Keratinocyte (primary cell): ENCODE results near the gene DGCR8. TPM values are rescaled to one million over a fixed set of nuclear protein-coding genes. Genes with fewer than 3 reads are reported as not detected.

Source experiments
- DNase-seq: peaks from one replicate; pipeline ENCODE4 v3.0.0-alpha.2; 2011; ENCODE audit warnings: low read depth, missing footprints, low spot score
- FAIRE-seq: peaks from 2 replicates; lab custom pipeline; 2011; peaks lifted over from hg19 to GRCh38; lab: Jason Lieb, UNC
- H2AFZ ChIP-seq: 2 replicates; pipeline ENCODE4 v1.6.0; 2012; ENCODE audit warnings: low read length, control low read depth, inconsistent platforms; ENCODE audit not compliant: control insufficient read depth
- H3K27ac ChIP-seq: 2 replicates; pipeline ENCODE4 v1.5.1; 2011; ENCODE audit warnings: low read length; ENCODE audit not compliant: control insufficient read depth, insufficient read depth
- H3K27me3 ChIP-seq: 3 replicates; pipeline ENCODE4 v1.6.0; 2011; ENCODE audit warnings: low read length; ENCODE audit not compliant: control insufficient read depth, insufficient read depth; ENCODE audit errors: extremely low read depth
- H3K36me3 ChIP-seq, 2 experiments: 2 replicates in 1 of 2; 3 replicates in 1 of 2; pipeline ENCODE4 v1.5.1; 2011; ENCODE audit warnings: low read length in 2 of 2, mild to moderate bottlenecking in 1 of 2; ENCODE audit not compliant: control insufficient read depth in 2 of 2, insufficient read depth in 2 of 2; ENCODE audit errors: extremely low read depth in 1 of 2
- H3K4me1 ChIP-seq: 3 replicates; pipeline ENCODE4 v1.5.1; 2011; ENCODE audit warnings: low read length; ENCODE audit not compliant: control insufficient read depth, insufficient read depth; ENCODE audit errors: extremely low read depth
- H3K4me2 ChIP-seq: 3 replicates; pipeline ENCODE4 v1.6.0; 2011; ENCODE audit warnings: low read depth, low read length; ENCODE audit not compliant: control insufficient read depth, insufficient read depth; ENCODE audit errors: extremely low read depth
- H3K4me3 ChIP-seq, 3 experiments: fragments of 200-600 bp in 1 of 3; sonication (generic) in 1 of 3; 2 replicates in 2 of 3; 3 replicates in 1 of 3; pipeline ENCODE4 v1.5.1; 2011 to 2016; ENCODE audit warnings: low read length in 3 of 3, mild to moderate bottlenecking in 3 of 3, control low read depth in 2 of 3, inconsistent platforms in 1 of 3, low read depth in 1 of 3, mixed read lengths in 1 of 3, mixed run types in 1 of 3, moderate library complexity in 1 of 3; ENCODE audit not compliant: control insufficient read depth in 2 of 3, insufficient read depth in 2 of 3; ENCODE audit errors: extremely low read depth in 1 of 3
- H3K79me2 ChIP-seq: 2 replicates; pipeline ENCODE4 v1.6.0; 2012; ENCODE audit warnings: low read length; ENCODE audit not compliant: control insufficient read depth, insufficient read depth
- H3K9ac ChIP-seq: 3 replicates; pipeline ENCODE4 v1.6.0; 2011; ENCODE audit warnings: low read length; ENCODE audit not compliant: control insufficient read depth, insufficient read depth; ENCODE audit errors: extremely low read depth
- H3K9me1 ChIP-seq: 3 replicates; pipeline ENCODE4 v1.6.0; 2011; ENCODE audit warnings: low read length; ENCODE audit not compliant: control insufficient read depth, insufficient read depth; ENCODE audit errors: extremely low read depth
- H3K9me3 ChIP-seq: 2 replicates; pipeline ENCODE4 v1.5.1; 2012; ENCODE audit warnings: low read depth, low read length; ENCODE audit not compliant: control insufficient read depth
- H4K20me1 ChIP-seq: 3 replicates; pipeline ENCODE4 v1.6.0; 2011; ENCODE audit warnings: low read length; ENCODE audit not compliant: control insufficient read depth, insufficient read depth; ENCODE audit errors: extremely low read depth
- EZH2 ChIP-seq: IDR thresholded peaks from one replicate; pipeline ENCODE4 v1.6.1; 2012; ENCODE audit warnings: inconsistent platforms, mild to moderate bottlenecking, low read length, moderate library complexity
- dilution Hi-C: fragments of 300-500 bp; cut with MboI; formaldehyde crosslinking; loops from one replicate; pipeline ENCODE4 v1.7.0; 2020; ENCODE audit warnings: low sequenced_read_pairs; ENCODE audit not compliant: extremely low pct_ligation_motif_present
- polyA plus RNA-seq, 5 experiments: library from polyadenylated mRNA; depleted of rRNA in 3 of 5; stranded (reverse) in 3 of 5; stranded (forward) in 1 of 5; unstranded in 1 of 5; fragments of >200 nt; gene quantifications; 1 replicate in 1 of 5; 2 replicates in 3 of 5; 3 replicates in 1 of 5; pipeline versions ENCODE4 v1.2.1 to v1.2.3, GENCODE V29; 2011 to 2012; ENCODE audit warnings: missing spikeins in 2 of 5, low read depth in 1 of 5, low replicate concordance in 1 of 5
- TF ChIP-seq, protein P1 (sequence below), 3 experiments: IDR thresholded peaks in 1 of 3; conservative IDR thresholded peaks in 1 of 3; optimal IDR thresholded peaks in 1 of 3; 2 replicates in 2 of 3; 3 replicates in 1 of 3; pipeline versions ENCODE3 to v1.5.1; 2011; ENCODE audit warnings: low read length in 3 of 3, mild to moderate bottlenecking in 3 of 3, moderate library complexity in 2 of 3, control low read depth in 1 of 3, inconsistent platforms in 1 of 3; ENCODE audit not compliant: insufficient read depth in 2 of 3; ENCODE audit errors: extremely low read depth in 1 of 3

The DGCR8 gene
- polyA plus RNA-seq, 1 donor (not counting 4 experiments of a cell fraction or from before 2014, with no cell fraction given): 17.2 TPM

GRCh38 chr22:20087319-20088262 lies 7.5 kb downstream of the DGCR8 start:
- Histone ChIP-seq H2AFZ (no peak overlapping the region), H3K27ac (no peak overlapping the region), H3K4me1 (peaks cover 8% of the 10 kb centered on the region), H3K9ac (no peak overlapping the region), H3K4me3 (no peak overlapping the region), H3K4me2 (no peak overlapping the region), H3K9me3 (no peaks in the 10 kb centered on the region), H3K79me2 (peaks cover 51% of the 10 kb centered on the region), H4K20me1 (peaks cover 16% of the 10 kb centered on the region), H3K9me1 (peaks cover 5% of the 10 kb centered on the region), H3K27me3 (no peaks in the 10 kb centered on the region), H3K36me3 (peaks cover 48 to 69% of the 10 kb centered on the region in 2 experiments)
- TF ChIP-seq, protein P1, sequence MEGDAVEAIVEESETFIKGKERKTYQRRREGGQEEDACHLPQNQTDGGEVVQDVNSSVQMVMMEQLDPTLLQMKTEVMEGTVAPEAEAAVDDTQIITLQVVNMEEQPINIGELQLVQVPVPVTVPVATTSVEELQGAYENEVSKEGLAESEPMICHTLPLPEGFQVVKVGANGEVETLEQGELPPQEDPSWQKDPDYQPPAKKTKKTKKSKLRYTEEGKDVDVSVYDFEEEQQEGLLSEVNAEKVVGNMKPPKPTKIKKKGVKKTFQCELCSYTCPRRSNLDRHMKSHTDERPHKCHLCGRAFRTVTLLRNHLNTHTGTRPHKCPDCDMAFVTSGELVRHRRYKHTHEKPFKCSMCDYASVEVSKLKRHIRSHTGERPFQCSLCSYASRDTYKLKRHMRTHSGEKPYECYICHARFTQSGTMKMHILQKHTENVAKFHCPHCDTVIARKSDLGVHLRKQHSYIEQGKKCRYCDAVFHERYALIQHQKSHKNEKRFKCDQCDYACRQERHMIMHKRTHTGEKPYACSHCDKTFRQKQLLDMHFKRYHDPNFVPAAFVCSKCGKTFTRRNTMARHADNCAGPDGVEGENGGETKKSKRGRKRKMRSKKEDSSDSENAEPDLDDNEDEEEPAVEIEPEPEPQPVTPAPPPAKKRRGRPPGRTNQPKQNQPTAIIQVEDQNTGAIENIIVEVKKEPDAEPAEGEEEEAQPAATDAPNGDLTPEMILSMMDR (optimal IDR thresholded peaks at IDR 0.05 in 1 of 3, IDR thresholded peaks at IDR 0.05 in 1 of 3, conservative IDR thresholded peaks at IDR 0.05 in 1 of 3; ENCODE audit: extremely low read depth in 1 of 3, insufficient read depth in 2 of 3, low read length in 3 of 3): no peak
- TF ChIP-seq EZH2: no peak
- no peak for DNase-seq
- dilution Hi-C loops: no loop called here
- no peak for FAIRE-seq

DNA sequence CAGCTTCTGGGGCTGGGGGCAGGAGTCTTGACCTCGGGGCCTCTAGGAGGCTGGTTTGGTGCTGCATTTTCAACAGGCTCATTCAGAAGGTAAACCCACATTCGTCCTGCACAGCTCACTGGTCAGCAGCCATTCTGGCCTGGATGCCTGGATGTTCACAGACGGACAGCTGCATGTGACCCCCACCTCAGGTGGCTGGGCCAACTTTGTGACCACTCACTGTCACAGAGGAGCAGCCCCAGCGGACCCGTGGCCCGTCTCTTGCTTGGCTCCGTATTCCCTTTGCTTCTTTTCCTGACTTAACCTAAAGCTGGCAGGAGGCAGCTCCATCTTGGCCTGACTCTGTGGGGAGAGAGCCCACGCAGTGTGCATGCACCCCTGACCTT lies 8.2 kb downstream of the DGCR8 start:
- dilution Hi-C loops: no loop called here

More for the DNA sequence above, 8.2 kb downstream of the DGCR8 start:
- Histone ChIP-seq H4K20me1 (peaks cover 13% of the 10 kb centered on the region), H3K4me2 (no peak overlapping the region), H3K9me3 (no peaks in the 10 kb centered on the region), H3K79me2 (peaks cover 45% of the 10 kb centered on the region), H3K27ac (no peak overlapping the region), H3K9ac (no peak overlapping the region), H3K4me3 (no peak overlapping the region), H3K4me1 (peaks cover 2% of the 10 kb centered on the region), H3K36me3 (peaks cover 48 to 65% of the 10 kb centered on the region in 2 experiments), H3K9me1 (no peaks in the 10 kb centered on the region), H2AFZ (no peak overlapping the region), H3K27me3 (no peaks in the 10 kb centered on the region)
- no peak for FAIRE-seq
- DNase-seq: no peak
- TF ChIP-seq, protein P1 (optimal IDR thresholded peaks at IDR 0.05 in 1 of 3, IDR thresholded peaks at IDR 0.05 in 1 of 3, conservative IDR thresholded peaks at IDR 0.05 in 1 of 3; ENCODE audit: extremely low read depth in 1 of 3, insufficient read depth in 2 of 3, low read length in 3 of 3): no peak
- no peak for TF ChIP-seq EZH2
